HCT116 (cell line): ENCODE results near the gene FMN1. TPM values are rescaled to one million over a fixed set of nuclear protein-coding genes. Genes with fewer than 3 reads are reported as not detected.

Source experiments
- ATAC-seq: fragments of 200-7000 bp; cut with Tn5 transposase; 2 replicates; pipeline ENCODE4 v1.9.1; 2020; ENCODE audit warnings: mild to moderate bottlenecking, moderate library complexity
- BruUV-seq: library from RNA; stranded (reverse); fragments of 400-500 nt; replicated peaks from 2 replicates; lab custom pipeline; 2021; lab: Mats Ljungman, UMichigan
- CTCF ChIA-PET: fragments of 300-600 bp; sonication (Branson Sonifier 250); formaldehyde crosslinking; loops from one replicate; lab custom pipeline; 2021; ENCODE audit warnings: antibody characterized with exemption; lab: Charles Lee
- POLR2A ChIA-PET: fragments of 300-600, 350-600 bp; sonication (Branson Sonifier 250); formaldehyde crosslinking; loops from one replicate; lab custom pipeline; 2021; ENCODE audit warnings: antibody characterized with exemption; lab: Charles Lee
- RAD21 ChIA-PET, 2 experiments: fragments of 300-600 bp; sonication (Branson Sonifier 250); formaldehyde crosslinking; loops; one replicate each; lab custom pipeline; 2023; ENCODE audit warnings: low total read pairs in 2 of 2; ENCODE audit not compliant: uncharacterized antibody in 2 of 2, unreplicated experiment in 2 of 2, low non-redundant PET in 1 of 2; lab: Charles Lee
- DNase-seq: peaks from one replicate; pipeline ENCODE4 v3.0.0-alpha.2; 2010; ENCODE audit warnings: low read depth, low spot score
- H2AFZ ChIP-seq: fragments of 200-600 bp; shearing (Covaris generic), sonication (generic); 2 replicates; pipeline ENCODE4 v1.6.1; 2017; ENCODE audit warnings: low read depth, mixed run types, mixed read lengths, antibody characterized with exemption, low read length; ENCODE audit not compliant: poor library complexity, severe bottlenecking
- H3K27ac ChIP-seq: 2 replicates; pipeline ENCODE4 v1.5.1; 2012; ENCODE audit warnings: low read depth, low read length
- H3K27me3 ChIP-seq: fragments of 200-600 bp; sonication (generic); 2 replicates; pipeline ENCODE4 v1.6.1; 2016; ENCODE audit warnings: mixed run types, low read length, mixed read lengths; ENCODE audit not compliant: insufficient read depth
- H3K36me3 ChIP-seq, 2 experiments: fragments of 200-500 bp in 1 of 2; fragments of 200-600 bp in 1 of 2; sonication (Bioruptor generic) in 1 of 2; sonication (generic) in 1 of 2; 2 replicates each; pipeline versions ENCODE4 v1.5.1 to v1.6.1; 2014 to 2016; ENCODE audit warnings: low read length in 2 of 2, inconsistent platforms in 1 of 2, mixed read lengths in 1 of 2, mixed run types in 1 of 2; ENCODE audit not compliant: insufficient read depth in 2 of 2, control insufficient read depth in 1 of 2
- H3K4me1 ChIP-seq, 2 experiments: fragments of 200-600 bp in 1 of 2; sonication (generic) in 1 of 2; 2 replicates each; pipeline versions ENCODE4 v1.5.1 to v1.6.1; 2012 to 2017; ENCODE audit warnings: low read length in 2 of 2, inconsistent platforms in 1 of 2, mild to moderate bottlenecking in 1 of 2, mixed read lengths in 1 of 2, mixed run types in 1 of 2, moderate library complexity in 1 of 2; ENCODE audit not compliant: insufficient read depth in 2 of 2, control insufficient read depth in 1 of 2
- H3K4me2 ChIP-seq: fragments of 200-600 bp; sonication (generic); 2 replicates; pipeline ENCODE4 v1.6.1; 2017; ENCODE audit warnings: mixed run types, low read length, mixed read lengths
- H3K4me3 ChIP-seq, 2 experiments: fragments of 200-600 bp in 1 of 2; sonication (generic) in 1 of 2; replicated peaks in 1 of 2; 2 replicates each; pipeline ENCODE4 v1.5.1; 2011 to 2016; ENCODE audit warnings: low read length in 2 of 2, control low read depth in 1 of 2, low read depth in 1 of 2, mild to moderate bottlenecking in 1 of 2, mixed read lengths in 1 of 2, mixed run types in 1 of 2
- H3K79me2 ChIP-seq: fragments of 200-600 bp; sonication (generic); 2 replicates; pipeline ENCODE4 v1.6.1; 2017; ENCODE audit warnings: mild to moderate bottlenecking, mixed run types, low read length, moderate library complexity, mixed read lengths; ENCODE audit not compliant: insufficient read depth
- H3K9ac ChIP-seq: fragments of 200-600 bp; sonication (generic); 2 replicates; pipeline ENCODE4 v1.6.1; 2016; ENCODE audit warnings: low read length, mixed read lengths
- H3K9me2 ChIP-seq: fragments of 200-600 bp; sonication (generic), shearing (Covaris generic); 2 replicates; pipeline ENCODE4 v1.6.1; 2017; ENCODE audit warnings: mixed run types, mild to moderate bottlenecking, moderate library complexity; ENCODE audit not compliant: insufficient read depth
- H3K9me3 ChIP-seq, 2 experiments: fragments of 200-500 bp in 1 of 2; fragments of 200-600 bp in 1 of 2; sonication (Bioruptor generic) in 1 of 2; sonication (generic) in 1 of 2; 2 replicates each; pipeline ENCODE4 v1.6.1; 2014 to 2017; ENCODE audit warnings: low read length in 2 of 2, mixed read lengths in 2 of 2, inconsistent platforms in 1 of 2, low read depth in 1 of 2, mild to moderate bottlenecking in 1 of 2, mixed run types in 1 of 2, moderate library complexity in 1 of 2; ENCODE audit not compliant: control insufficient read depth in 1 of 2, insufficient read depth in 1 of 2
- H4K20me1 ChIP-seq: fragments of 200-600 bp; sonication (generic), shearing (Covaris generic); 2 replicates; pipeline ENCODE4 v1.6.1; 2017; ENCODE audit warnings: mixed run types, mild to moderate bottlenecking, moderate library complexity; ENCODE audit not compliant: insufficient read depth
- ATF3 ChIP-seq: IDR thresholded peaks from 2 replicates; pipeline ENCODE4 v1.6.1; 2012
- CBX3 ChIP-seq: IDR thresholded peaks from 2 replicates; pipeline ENCODE4 v1.6.1; 2012; ENCODE audit warnings: low read depth
- CEBPB ChIP-seq: IDR thresholded peaks from 2 replicates; pipeline ENCODE4 v1.6.1; 2012; ENCODE audit warnings: low read depth
- EGR1 ChIP-seq: IDR thresholded peaks from 2 replicates; pipeline ENCODE4 v1.6.1; 2012; ENCODE audit warnings: low read depth
- ELF1 ChIP-seq: IDR thresholded peaks from 2 replicates; pipeline ENCODE4 v1.6.1; 2012; ENCODE audit warnings: low read depth, borderline replicate concordance
- EZH2 ChIP-seq: fragments of 200-600 bp; sonication (generic); IDR thresholded peaks from 2 replicates; pipeline ENCODE4 v1.6.1; 2017; ENCODE audit warnings: antibody characterized with exemption, mixed run types
- EZH2phosphoT487 ChIP-seq: fragments of 200-600 bp; IDR thresholded peaks from 2 replicates; pipeline ENCODE4 v1.6.1; 2018; ENCODE audit warnings: antibody characterized with exemption, borderline replicate concordance
- JUND ChIP-seq: IDR thresholded peaks from 2 replicates; pipeline ENCODE4 v1.6.1; 2012
- MAX ChIP-seq: IDR thresholded peaks from 2 replicates; pipeline ENCODE4 v1.6.1; 2012
- POLR2A ChIP-seq: IDR thresholded peaks from 2 replicates; pipeline ENCODE4 v1.7.0; 2011; ENCODE audit warnings: borderline replicate concordance; ENCODE audit not compliant: insufficient read depth, insufficient read length; ENCODE audit errors: extremely low read depth
- POLR2AphosphoS5 ChIP-seq: IDR thresholded peaks from 2 replicates; pipeline ENCODE4 v1.6.1; 2011; ENCODE audit warnings: mild to moderate bottlenecking, low read depth, low read length, moderate library complexity
- REST ChIP-seq: IDR thresholded peaks from 2 replicates; pipeline ENCODE4 v1.6.1; 2012; ENCODE audit warnings: low read depth
- TCF7L2 ChIP-seq: IDR thresholded peaks from 2 replicates; pipeline ENCODE4 v1.7.0; 2011; ENCODE audit warnings: borderline replicate concordance, inconsistent platforms; ENCODE audit not compliant: insufficient read depth, insufficient read length; ENCODE audit errors: extremely low read depth
- YY1 ChIP-seq: IDR thresholded peaks from 2 replicates; pipeline ENCODE4 v1.6.1; 2011; ENCODE audit warnings: low read length, low read depth, moderate library complexity, mild to moderate bottlenecking; ENCODE audit not compliant: insufficient replicate concordance; ENCODE audit errors: extremely low read depth
- ZFX ChIP-seq: fragments of 450-650 bp; IDR thresholded peaks from 2 replicates; pipeline ENCODE4 v1.6.1; 2017
- intact Hi-C: fragments of 100-400 bp; cut with micrococcal nuclease; formaldehyde crosslinking; loops from 2 replicates; pipeline ENCODE4 v1.10.0; 2022
- total RNA-seq: library from RNA; stranded (reverse); gene quantifications from one replicate; pipeline ENCODE4 v1.2.1, GENCODE V29; 2021; ENCODE audit not compliant: unreplicated experiment

FMN1 gene
- total RNA-seq, 1 experiment from 2014 or later: 0.39 TPM

DNA sequence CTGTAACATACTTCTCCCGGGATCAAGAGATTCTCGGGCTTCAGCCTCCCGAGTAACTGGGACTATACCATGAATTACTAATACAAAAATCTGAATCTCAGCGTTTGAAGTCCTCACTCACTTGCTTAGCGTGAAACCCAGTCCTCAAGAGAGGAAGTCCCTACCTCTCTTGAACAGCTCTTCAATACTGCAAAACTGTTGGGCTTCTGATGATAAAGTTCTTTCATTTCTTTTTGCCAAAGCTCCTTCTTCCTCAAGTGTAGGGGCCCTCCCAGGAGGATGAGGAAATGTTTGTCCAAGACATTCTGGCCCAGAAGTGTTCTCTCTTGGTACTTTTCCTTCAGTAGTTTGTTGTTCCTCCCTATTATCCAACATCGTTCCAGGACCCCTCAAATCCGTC is 48.5 kb downstream of the FMN1 start:
- Histone ChIP-seq H3K4me1 (0 out of 4 replicates have a peak, but pooled peaks cover 2 to 5% of the 10 kb centered on the region in 2 experiments), H3K27ac (no peak overlapping the region), H3K9ac (no peak overlapping the region), H3K4me3 (no peak overlapping the region), H3K79me2 (no peaks in the 10 kb centered on the region), H3K9me2 (no peaks in the 10 kb centered on the region), H3K27me3 (no peaks in the 10 kb centered on the region), H4K20me1 (no peaks in the 10 kb centered on the region), H2AFZ (no peak overlapping the region), H3K4me2 (no peak overlapping the region), H3K9me3 (no peaks in the 10 kb centered on the region), H3K36me3 (no peaks in the 10 kb centered on the region)
- intact Hi-C loops: no loop called here
- ChIA-PET RAD21 (no interaction called here), CTCF (no interaction called here), POLR2A (no interaction called here)
- TF ChIP-seq POLR2A: no peak
- no peak for TF ChIP-seq TCF7L2
- no peak for TF ChIP-seq YY1
- TF ChIP-seq EZH2: no peak
- no peak for TF ChIP-seq ATF3
- TF ChIP-seq CBX3: no peak
- no peak for TF ChIP-seq REST
- TF ChIP-seq POLR2AphosphoS5: no peak
- TF ChIP-seq EZH2phosphoT487: no peak
- TF ChIP-seq MAX: no peak
- TF ChIP-seq ELF1: no peak
- no peak for TF ChIP-seq ZFX
- no peak for TF ChIP-seq JUND
- TF ChIP-seq EGR1: no peak
- TF ChIP-seq CEBPB: no peak
- no peak for ATAC-seq
- no TSS peak for BruUV-seq
- no peak for DNase-seq
